Placental pericyte (primary cell): Measurements from ENCODE around the gene OR6C76. TPM values are rescaled to one million over a fixed set of nuclear protein-coding genes. Genes with fewer than 3 reads are reported as not detected.

ENCODE experiments used
- total RNA-seq: library from RNA; depleted of rRNA; stranded (reverse); fragments of >200 nt; gene quantifications from 2 replicates; pipeline ENCODE4 v1.2.3, GENCODE V29; 2012

Gene OR6C76
- not detected in 2 replicates for total RNA-seq

DNA sequence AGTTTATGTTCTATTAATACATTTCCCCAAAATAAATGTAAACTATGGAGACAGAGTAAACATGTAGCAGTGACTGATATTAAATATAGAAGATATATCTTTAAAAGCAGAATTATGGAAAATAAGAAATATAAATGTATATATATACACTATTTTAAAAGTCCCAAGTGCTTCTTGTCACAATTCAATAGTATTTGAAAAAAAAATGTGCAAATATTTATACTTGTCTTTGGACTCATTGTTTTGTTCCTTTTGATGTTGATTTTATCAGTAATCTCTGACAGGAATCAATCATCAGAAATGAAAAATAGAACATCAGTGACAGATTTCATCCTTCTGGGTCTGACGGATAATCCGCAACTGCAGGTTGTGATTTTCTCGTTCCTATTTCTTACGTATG is at the start of gene OR6C76:
TSS of gene OR6C76 (plus strand) at position 301 of the 400 bp plus-strand sequence. CDS start at position 301, 0 bp downstream.

DNA sequence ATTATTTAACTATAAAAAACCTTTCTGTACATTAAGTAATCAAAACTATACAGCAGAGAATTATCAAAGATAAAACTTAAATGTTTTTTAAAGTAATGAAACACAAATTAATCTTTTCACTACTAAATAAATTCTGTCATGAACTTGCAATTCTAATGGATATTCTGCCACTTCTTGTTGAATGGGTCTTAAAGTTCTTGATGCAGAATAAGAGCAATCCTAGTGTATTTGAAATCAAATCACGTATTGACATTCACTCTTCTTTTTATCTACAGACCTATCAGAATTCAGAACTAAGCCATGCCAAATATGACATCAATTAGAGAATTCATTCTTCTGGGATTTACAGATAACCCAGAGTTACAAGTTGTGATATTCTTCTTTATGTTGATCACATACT is 25.8 kb upstream of the OR6C76 start, which contains the start of gene OR6C65:
TSS of gene OR6C65 (plus strand) at position 301 of the 400 bp plus-strand sequence. CDS start at position 301, 0 bp downstream.

DNA sequence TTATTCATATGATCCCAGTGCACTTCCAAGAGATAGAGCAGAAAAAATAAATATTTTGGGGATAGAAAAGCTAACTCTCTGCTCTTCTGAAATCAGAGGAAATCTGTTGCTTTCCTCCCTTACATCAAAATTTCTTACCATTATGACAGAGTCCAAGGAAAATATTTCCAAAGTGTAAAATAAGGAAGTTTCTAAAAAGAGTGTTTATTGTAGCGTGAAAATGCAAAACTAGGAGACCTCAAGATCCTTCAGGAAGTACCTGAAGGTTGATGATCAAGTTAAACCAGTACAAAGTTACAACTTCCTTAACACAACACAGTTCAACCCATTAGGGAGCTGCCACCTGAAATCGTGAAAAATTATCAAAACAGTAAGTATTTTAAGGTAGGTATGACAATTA is 17.7 kb downstream of the OR6C76 start, which contains the start of gene OR6C2:
TSS of gene OR6C2 (plus strand) at position 301 of the 400 bp plus-strand sequence. CDS start 8,138 bp downstream, outside the sequence.

DNA sequence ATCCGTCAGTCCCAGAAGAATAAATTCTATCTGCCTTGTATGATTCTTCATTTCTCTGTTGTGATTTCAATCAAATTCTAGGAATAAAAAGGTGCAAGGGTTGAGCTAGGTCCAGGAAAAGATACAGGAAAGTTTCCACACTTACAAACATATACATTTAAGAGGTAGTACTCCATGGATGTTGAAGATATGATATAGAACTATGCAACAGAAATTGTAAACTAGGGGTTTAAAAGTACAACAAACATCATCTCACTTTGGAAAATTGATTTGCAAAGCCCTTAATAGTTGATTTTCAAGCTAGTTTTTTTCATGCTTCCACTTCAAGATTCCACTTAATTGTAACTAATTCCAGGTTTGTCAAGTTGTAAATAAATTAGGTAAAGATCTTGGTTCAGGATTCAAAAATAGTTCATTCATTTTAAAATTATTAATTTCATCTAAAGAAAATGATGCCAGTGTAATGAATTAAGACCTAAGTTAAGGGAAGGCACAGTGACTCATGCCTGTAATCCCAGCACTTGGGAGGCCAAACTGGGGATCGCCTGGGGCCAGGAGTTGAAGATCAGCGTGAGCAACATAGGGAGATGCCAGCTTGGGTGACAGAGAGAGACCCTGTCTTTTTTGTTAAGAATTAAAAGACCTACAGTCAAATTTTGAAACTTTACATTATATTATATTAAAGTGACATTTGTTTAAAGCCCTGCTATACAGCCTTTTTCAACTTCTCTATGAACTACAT is 44.2 kb downstream of the OR6C76 start, which contains the start of gene OR6C70:
TSS of gene OR6C70 (minus strand) at position 51 of the 742 bp plus-strand sequence. CDS start at position 51, 0 bp downstream.

Other genes with a start within 250 kb of the OR6C76 start
- not detected in 2 replicates for gene OR10A7, start 205.2 kb upstream of the OR6C76 start, total RNA-seq
- not detected in 2 replicates for gene OR6C74, start 181.6 kb upstream of the OR6C76 start, total RNA-seq
- not detected in 2 replicates for gene OR6C6, start 129.7 kb upstream of the OR6C76 start, total RNA-seq
- not detected in 2 replicates for gene OR6C1, start 111.9 kb upstream of the OR6C76 start, total RNA-seq
- gene OR6C3, start 95.5 kb upstream of the OR6C76 start, total RNA-seq: not detected in 2 replicates
- not detected in 2 replicates for gene OR6C75, start 63.3 kb upstream of the OR6C76 start, total RNA-seq
- gene OR6C65, start 25.7 kb upstream of the OR6C76 start, total RNA-seq: not detected in 2 replicates
- gene OR6C2, start 17.8 kb downstream of the OR6C76 start, total RNA-seq: not detected in 2 replicates
- not detected in 2 replicates for gene OR6C70, start 43.9 kb downstream of the OR6C76 start, total RNA-seq
- not detected in 2 replicates for gene OR6C68, start 66.1 kb downstream of the OR6C76 start, total RNA-seq
- gene OR6C4, start 123.3 kb downstream of the OR6C76 start, total RNA-seq: not detected in 2 replicates
- not detected in 2 replicates for gene OR2AP1, start 146.2 kb downstream of the OR6C76 start, total RNA-seq
- not detected in 2 replicates for gene OR10P1, start 210.6 kb downstream of the OR6C76 start, total RNA-seq